Measurements from ENCODE around the gene APLP2.

The APLP2 gene

GRCh38 chr11:130043575-130043974 lies 26.1 kb upstream of the APLP2 start:
- no peaks in the 10 kb centered on the region for H3K9me3 ChIP-seq (ENCODE audit: insufficient read depth, low read length)
- H3K4me1 ChIP-seq (ENCODE audit: low read length): 0 out of 2 replicates have a peak, but pooled peaks cover 3% of the 10 kb centered on the region
- TF ChIP-seq EZH2phosphoT487 (IDR thresholded peaks at IDR 0.05; ENCODE audit: low read depth) (no peak), CTCF (IDR thresholded peaks at IDR 0.05; ENCODE audit: low read depth, low read length) (no peak)
- no peak overlapping the region for H3K4me2 ChIP-seq (ENCODE audit: low read length)
- H3K27ac ChIP-seq (ENCODE audit: low read length): no peak overlapping the region
- no peak overlapping the region for H3K4me3 ChIP-seq (ENCODE audit: low read length)
- H2AFZ ChIP-seq (ENCODE audit: low read depth, low read length): no peak overlapping the region
- H3K27me3 ChIP-seq (ENCODE audit: low read depth, low read length): no peaks in the 10 kb centered on the region
- no peak overlapping the region for H3K9ac ChIP-seq (ENCODE audit: low read length)
- H4K20me1 ChIP-seq (ENCODE audit: insufficient read depth, low read length): no peaks in the 10 kb centered on the region
- H3K79me2 ChIP-seq (ENCODE audit: low read length): no peaks in the 10 kb centered on the region
- H3K36me3 ChIP-seq (replicated peaks; ENCODE audit: low read depth, low read length): no peaks in the 10 kb centered on the region

GRCh38 chr11:130047141-130047540 lies 22.6 kb upstream of the APLP2 start:
- Histone ChIP-seq H3K27me3 (ENCODE audit: low read depth, low read length) (0 out of 2 replicates have a peak, but pooled peaks cover 4% of the 10 kb centered on the region), H3K79me2 (ENCODE audit: low read length) (no peaks in the 10 kb centered on the region), H3K9me3 (ENCODE audit: insufficient read depth, low read length) (no peaks in the 10 kb centered on the region), H3K9ac (ENCODE audit: low read length) (no peak overlapping the region), H4K20me1 (ENCODE audit: insufficient read depth, low read length) (no peaks in the 10 kb centered on the region), H3K4me3 (ENCODE audit: low read length) (no peak overlapping the region), H3K36me3 (replicated peaks; ENCODE audit: low read depth, low read length) (no peaks in the 10 kb centered on the region), H3K27ac (ENCODE audit: low read length) (no peak overlapping the region), H3K4me2 (ENCODE audit: low read length) (no peak overlapping the region), H2AFZ (ENCODE audit: low read depth, low read length) (no peak overlapping the region), H3K4me1 (ENCODE audit: low read length) (0 out of 2 replicates have a peak, but pooled peaks cover 3% of the 10 kb centered on the region)
- no peak for TF ChIP-seq CTCF (IDR thresholded peaks at IDR 0.05; ENCODE audit: low read depth, low read length)
- TF ChIP-seq EZH2phosphoT487 (IDR thresholded peaks at IDR 0.05; ENCODE audit: low read depth): no peak

GRCh38 chr11:130049328-130049771 lies 20.3 kb upstream of the APLP2 start:
- Histone ChIP-seq H4K20me1 (ENCODE audit: insufficient read depth, low read length) (no peaks in the 10 kb centered on the region), H3K9me3 (ENCODE audit: insufficient read depth, low read length) (no peaks in the 10 kb centered on the region), H3K27me3 (ENCODE audit: low read depth, low read length) (peaks cover 16% of the 10 kb centered on the region), H3K79me2 (ENCODE audit: low read length) (no peaks in the 10 kb centered on the region), H2AFZ (ENCODE audit: low read depth, low read length) (no peak overlapping the region), H3K27ac (ENCODE audit: low read length) (no peak overlapping the region), H3K4me3 (ENCODE audit: low read length) (no peak overlapping the region), H3K36me3 (replicated peaks; ENCODE audit: low read depth, low read length) (no peaks in the 10 kb centered on the region), H3K4me1 (ENCODE audit: low read length) (no peaks in the 10 kb centered on the region), H3K4me2 (ENCODE audit: low read length) (no peak overlapping the region), H3K9ac (ENCODE audit: low read length) (no peak overlapping the region)
- TF ChIP-seq EZH2phosphoT487 (IDR thresholded peaks at IDR 0.05; ENCODE audit: low read depth) (no peak), CTCF (IDR thresholded peaks at IDR 0.05; ENCODE audit: low read depth, low read length) (no peak)

- H3K4me1 ChIP-seq (ENCODE audit: low read length): no peaks in the 10 kb centered on the region
- no peak overlapping the region for H3K27ac ChIP-seq (ENCODE audit: low read length)
- H3K4me2 ChIP-seq (ENCODE audit: low read length): no peak overlapping the region
- no peaks in the 10 kb centered on the region for H3K36me3 ChIP-seq (replicated peaks; ENCODE audit: low read depth, low read length)
- no peak overlapping the region for H3K4me3 ChIP-seq (ENCODE audit: low read length)
- no peaks in the 10 kb centered on the region for H3K9me3 ChIP-seq (ENCODE audit: insufficient read depth, low read length)
- TF ChIP-seq EZH2phosphoT487 (IDR thresholded peaks at IDR 0.05; ENCODE audit: low read depth) (no peak), CTCF (IDR thresholded peaks at IDR 0.05; ENCODE audit: low read depth, low read length) (no peak)
- no peaks in the 10 kb centered on the region for H3K79me2 ChIP-seq (ENCODE audit: low read length)
- no peak overlapping the region for H2AFZ ChIP-seq (ENCODE audit: low read depth, low read length)
- H4K20me1 ChIP-seq (ENCODE audit: insufficient read depth, low read length): no peaks in the 10 kb centered on the region
- H3K9ac ChIP-seq (ENCODE audit: low read length): no peak overlapping the region
- H3K27me3 ChIP-seq (ENCODE audit: low read depth, low read length): peaks cover 22% of the 10 kb centered on the region
These were observed 19.4 kb upstream of the APLP2 start for GRCh38 chr11:130050257-130050656.

Measured in OCI-LY3 (cell line).